ENCODE measurements around the gene C16orf82. TPM values are rescaled to one million over a fixed set of nuclear protein-coding genes. Genes with fewer than 3 reads are reported as not detected.
A peak's percentile ranks its signal among the peaks of the same experiment; 100 is the strongest.

Gene C16orf82
- total and polyA plus RNA-seq, 9 of the 15 experiments (the other 6 are each of a cell fraction or from before 2014, with no cell fraction given), result not detected

GRCh38 chr16:27107185-27107592 lies 40.5 kb downstream of the C16orf82 start:
- whole genome bisulfite sequencing (ENCODE audit: insufficient coverage, low coverage, missing lambda C conversion rate), result under 1% methylated on average over 7 of the region's 7 CpGs
- Histone ChIP-seq H2AFZ (ENCODE audit: low read depth, low read length) (peak overlapping the region; percentile 80), H3K36me3 (ENCODE audit: control insufficient read depth, insufficient read depth, low read length) (no peaks in the 10 kb centered on the region), H3K4me2 (ENCODE audit: insufficient read depth, low read length) (peak overlapping the region; percentile 55; the same call in 1 of the 2 replicates), H3K27ac (ENCODE audit: extremely low read depth, low read depth, low read length) (peak overlapping the region; percentile 55; the same call in 1 of the 3 replicates), H3K4me1 (replicated peaks in 1 of 2; ENCODE audit: control insufficient read depth in 2 of 2, insufficient read depth in 2 of 2, low read length in 2 of 2) (peaks cover 0 to 31% of the 10 kb centered on the region in 2 experiments; a peak in 4 of 5 replicates), H3K4me3 (no peak overlapping the region), H3K9me1 (ENCODE audit: control insufficient read depth, insufficient read depth, low read length) (no peaks in the 10 kb centered on the region), H3K9me3 (replicated peaks; ENCODE audit: control insufficient read depth, insufficient read depth, low read depth, low read length) (no peaks in the 10 kb centered on the region), H3K79me2 (ENCODE audit: control insufficient read depth, insufficient read depth, low read length) (no peaks in the 10 kb centered on the region), H3K9ac (ENCODE audit: insufficient read depth in 1 of 2, low read depth in 2 of 2, low read length in 2 of 2) (no peak overlapping the region), H4K20me1 (replicated peaks; ENCODE audit: control insufficient read depth, insufficient read depth, low read length) (no peaks in the 10 kb centered on the region), H3K27me3 (ENCODE audit: control insufficient read depth in 2 of 2, insufficient read depth in 2 of 2, low read length in 2 of 2) (no peaks in the 10 kb centered on the region; a peak in 1 of 5 replicates)
- DNase-seq (ENCODE audit: extremely low read depth in 1 of 4, low spot score in 3 of 4), result peak; percentile 39 to 71 (median 42)
- FAIRE-seq, result peak; percentile 73
- POLR2A ChIA-PET, result interaction anchor here (0.7 to 1.2 kb wide), 2 partner anchors 37 to 101 kb away, joined by 3 to 4 read pairs; no protein-coding TSS in a partner anchor
- intact Hi-C loops (cut with micrococcal nuclease), result no loop called here
- CTCF ChIA-PET (ENCODE audit: low intra/inter-chr PET ratio), result no interaction called here
- ATAC-seq, result peak; percentile 80
- no TSS peak for BruUV-seq (replicated peaks)
- in situ Hi-C loops (cut with MboI), result no loop called here
- TF ChIP-seq, protein P1, sequence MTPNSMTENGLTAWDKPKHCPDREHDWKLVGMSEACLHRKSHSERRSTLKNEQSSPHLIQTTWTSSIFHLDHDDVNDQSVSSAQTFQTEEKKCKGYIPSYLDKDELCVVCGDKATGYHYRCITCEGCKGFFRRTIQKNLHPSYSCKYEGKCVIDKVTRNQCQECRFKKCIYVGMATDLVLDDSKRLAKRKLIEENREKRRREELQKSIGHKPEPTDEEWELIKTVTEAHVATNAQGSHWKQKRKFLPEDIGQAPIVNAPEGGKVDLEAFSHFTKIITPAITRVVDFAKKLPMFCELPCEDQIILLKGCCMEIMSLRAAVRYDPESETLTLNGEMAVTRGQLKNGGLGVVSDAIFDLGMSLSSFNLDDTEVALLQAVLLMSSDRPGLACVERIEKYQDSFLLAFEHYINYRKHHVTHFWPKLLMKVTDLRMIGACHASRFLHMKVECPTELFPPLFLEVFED (CRISPR knock-in tag; conservative IDR thresholded peaks at IDR 0.05), result no peak
- TF ChIP-seq ZNF347 (CRISPR knock-in tag; IDR thresholded peaks at IDR 0.05; ENCODE audit: low read depth), result no peak
- no peak for TF ChIP-seq BMI1 (IDR thresholded peaks at IDR 0.05; ENCODE audit: low read length)
- TF ChIP-seq RFX5 (IDR thresholded peaks at IDR 0.05; ENCODE audit: low read depth, low read length), result no peak
- 0 out of 2 replicates have a peak, but pooled peaks have one; percentile 59 for TF ChIP-seq MTA2 (IDR thresholded peaks at IDR 0.05; ENCODE audit: low read depth)
- TF ChIP-seq EWSR1 (IDR thresholded peaks at IDR 0.05; ENCODE audit: borderline replicate concordance, low read depth, partially characterized antibody), result no peak
- no peak for TF ChIP-seq ZNF75A (CRISPR knock-in tag; IDR thresholded peaks at IDR 0.05)
- no peak for TF ChIP-seq HDAC8 (tag; IDR thresholded peaks at IDR 0.05)
- TF ChIP-seq, protein P2, sequence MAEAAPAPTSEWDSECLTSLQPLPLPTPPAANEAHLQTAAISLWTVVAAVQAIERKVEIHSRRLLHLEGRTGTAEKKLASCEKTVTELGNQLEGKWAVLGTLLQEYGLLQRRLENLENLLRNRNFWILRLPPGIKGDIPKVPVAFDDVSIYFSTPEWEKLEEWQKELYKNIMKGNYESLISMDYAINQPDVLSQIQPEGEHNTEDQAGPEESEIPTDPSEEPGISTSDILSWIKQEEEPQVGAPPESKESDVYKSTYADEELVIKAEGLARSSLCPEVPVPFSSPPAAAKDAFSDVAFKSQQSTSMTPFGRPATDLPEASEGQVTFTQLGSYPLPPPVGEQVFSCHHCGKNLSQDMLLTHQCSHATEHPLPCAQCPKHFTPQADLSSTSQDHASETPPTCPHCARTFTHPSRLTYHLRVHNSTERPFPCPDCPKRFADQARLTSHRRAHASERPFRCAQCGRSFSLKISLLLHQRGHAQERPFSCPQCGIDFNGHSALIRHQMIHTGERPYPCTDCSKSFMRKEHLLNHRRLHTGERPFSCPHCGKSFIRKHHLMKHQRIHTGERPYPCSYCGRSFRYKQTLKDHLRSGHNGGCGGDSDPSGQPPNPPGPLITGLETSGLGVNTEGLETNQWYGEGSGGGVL (CRISPR knock-in tag; IDR thresholded peaks at IDR 0.05), result no peak
- no peak for TF ChIP-seq TOE1 (IDR thresholded peaks at IDR 0.05; ENCODE audit: borderline replicate concordance)
- TF ChIP-seq TOE1 (CRISPR knock-in tag; IDR thresholded peaks at IDR 0.05; ENCODE audit: borderline replicate concordance, low read depth), result no peak
- peak; percentile 88 for TF ChIP-seq CEBPB (tag; IDR thresholded peaks at IDR 0.05)
- no peak for TF ChIP-seq ZNF436 (CRISPR knock-in tag; IDR thresholded peaks at IDR 0.05)
- no peak for TF ChIP-seq NFXL1 (CRISPR knock-in tag; IDR thresholded peaks at IDR 0.05)
- 0 out of 4 replicates have a peak, but pooled peaks of 1 of the 2 experiments have one; percentile 63 for TF ChIP-seq TBL1XR1 (IDR thresholded peaks at IDR 0.05; ENCODE audit: low read length in 2 of 2)
- TF ChIP-seq SMAD4 (CRISPR knock-in tag; conservative IDR thresholded peaks at IDR 0.05), result peak; percentile 73
- TF ChIP-seq ZNF583 (CRISPR knock-in tag; IDR thresholded peaks at IDR 0.05), result no peak
- no peak for TF ChIP-seq ZNF717 (CRISPR knock-in tag; IDR thresholded peaks at IDR 0.05)
- no peak for TF ChIP-seq ZNF408 (CRISPR knock-in tag; IDR thresholded peaks at IDR 0.05; ENCODE audit: low read depth)
- no peak for TF ChIP-seq CC2D1A (IDR thresholded peaks at IDR 0.05)
- TF ChIP-seq FOXK1 (CRISPR knock-in tag; IDR thresholded peaks at IDR 0.05; ENCODE audit: borderline replicate concordance), result no peak
- TF ChIP-seq NEUROD1 (IDR thresholded peaks at IDR 0.05; ENCODE audit: borderline replicate concordance, low read depth, low read length, partially characterized antibody), result no peak
- peak; percentile 69 for TF ChIP-seq RBM25 (IDR thresholded peaks at IDR 0.05; ENCODE audit: low read depth, low read length, severe bottlenecking)
